GM23248 (cell line): Measurements from ENCODE around the gene ARFGEF3.

Experiments
- EZH2 ChIP-seq: fragments of 200-600 bp; sonication (generic); IDR thresholded peaks from 2 replicates; pipeline ENCODE4 v1.6.1; 2018; ENCODE audit warnings: antibody characterized with exemption, mild to moderate bottlenecking; ENCODE audit not compliant: insufficient read depth, poor library complexity, severe bottlenecking
- EZH2phosphoT487 ChIP-seq: fragments of 200-600 bp; sonication (generic); IDR thresholded peaks from 2 replicates; pipeline ENCODE4 v1.6.1; 2018; ENCODE audit warnings: antibody characterized with exemption, moderate library complexity, mild to moderate bottlenecking, low read depth; ENCODE audit not compliant: insufficient read depth

DNA sequence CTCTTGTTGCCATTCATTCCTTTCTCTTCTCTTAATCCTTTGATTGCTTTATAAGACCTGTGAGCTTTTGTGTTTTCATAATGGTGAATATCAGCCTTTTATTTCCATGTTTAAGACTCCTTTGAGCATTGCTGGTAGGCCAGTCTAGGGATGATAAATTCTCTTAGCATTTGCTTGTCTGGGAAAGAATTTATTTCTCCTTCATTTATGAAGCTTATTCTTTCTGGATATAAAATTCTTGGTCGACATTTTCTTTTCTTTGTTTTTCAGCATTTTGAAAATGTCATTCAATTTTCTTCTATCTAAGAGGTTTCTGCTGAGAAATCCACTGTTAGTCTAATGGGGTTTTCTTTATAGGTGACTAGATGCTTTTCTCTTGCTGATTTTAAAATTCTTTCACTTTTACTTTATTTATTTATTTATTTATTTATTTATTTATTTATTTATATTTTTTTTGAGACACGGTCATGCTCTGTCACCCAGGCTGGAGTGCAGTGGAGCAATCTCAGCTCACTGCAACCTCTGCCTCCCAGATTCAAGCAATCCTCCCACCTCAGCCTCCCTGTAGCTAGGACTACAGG, 15.0 kb downstream of the ARFGEF3 start:
- TF ChIP-seq EZH2, result no peak
- TF ChIP-seq EZH2phosphoT487, result no peak
